Stimulated activated CD8-positive, alpha-beta memory T cell treated with anti-CD3 and anti-CD28 coated beads, Interleukin-4, amount 100 ng/mL, for 24 hours (primary cell): Measurements from ENCODE around the gene NTN3.
"Not testable (repeated sequence)": the region's sequence is repeated elsewhere in the genome, so short reads cannot be mapped to it uniquely, and the experiment has no call there.

Source experiments
- DNase-seq: peaks from one replicate; pipeline ENCODE4 v3.0.0-alpha.2; 2020; ENCODE audit warnings: low read depth

The NTN3 gene

GRCh38 chr16:2471016-2471652 is at the start of gene NTN3:
NTN3 (plus strand) TSS chr16:2471297; CDS start chr16:2471702, 405 bp downstream.
- no peak for DNase-seq

GRCh38 chr16:2422123-2422867 is 48.8 kb upstream of the NTN3 start:
- no peak for DNase-seq

- DNase-seq = no peak
Observed at GRCh38 chr16:2424061-2425007, 46.8 kb upstream of the NTN3 start.

GRCh38 chr16:2425008-2425518 is 46.0 kb upstream of the NTN3 start:
- no peak for DNase-seq

GRCh38 chr16:2425825-2426430 is 45.2 kb upstream of the NTN3 start:
- no peak for DNase-seq

GRCh38 chr16:2426941-2427361 is 44.1 kb upstream of the NTN3 start:
- DNase-seq = no peak

GRCh38 chr16:2427526-2427925 is 43.6 kb upstream of the NTN3 start:
- no peak for DNase-seq

GRCh38 chr16:2428051-2428783 is 42.9 kb upstream of the NTN3 start:
- DNase-seq = no peak

GRCh38 chr16:2428784-2429033 is 42.4 kb upstream of the NTN3 start:
- DNase-seq = no peak

GRCh38 chr16:2429034-2429770 is 41.9 kb upstream of the NTN3 start, which contains the start of gene CCNF:
CCNF (plus strand) TSS chr16:2429447; CDS start chr16:2429482, 35 bp downstream.
- DNase-seq = peak; percentile 97

GRCh38 chr16:2429771-2430663 is 41.1 kb upstream of the NTN3 start:
- DNase-seq = no peak

- DNase-seq = no peak
Observed at GRCh38 chr16:2432286-2432685, 38.8 kb upstream of the NTN3 start.

- no peak for DNase-seq
Observed at GRCh38 chr16:2432801-2433505, 38.1 kb upstream of the NTN3 start.

- DNase-seq = not testable (repeated sequence)
Observed at GRCh38 chr16:2435236-2435635, 35.9 kb upstream of the NTN3 start.

GRCh38 chr16:2436110-2436509 is 35.0 kb upstream of the NTN3 start:
- DNase-seq = no peak

- no peak for DNase-seq
Observed at GRCh38 chr16:2437032-2437790, 33.9 kb upstream of the NTN3 start.

GRCh38 chr16:2438121-2438520 is 33.0 kb upstream of the NTN3 start:
- no peak for DNase-seq

- DNase-seq = no peak
Observed at GRCh38 chr16:2439598-2439997, 31.5 kb upstream of the NTN3 start.
